Measurements from ENCODE around the gene KLHL3.

The KLHL3 gene

DNA sequence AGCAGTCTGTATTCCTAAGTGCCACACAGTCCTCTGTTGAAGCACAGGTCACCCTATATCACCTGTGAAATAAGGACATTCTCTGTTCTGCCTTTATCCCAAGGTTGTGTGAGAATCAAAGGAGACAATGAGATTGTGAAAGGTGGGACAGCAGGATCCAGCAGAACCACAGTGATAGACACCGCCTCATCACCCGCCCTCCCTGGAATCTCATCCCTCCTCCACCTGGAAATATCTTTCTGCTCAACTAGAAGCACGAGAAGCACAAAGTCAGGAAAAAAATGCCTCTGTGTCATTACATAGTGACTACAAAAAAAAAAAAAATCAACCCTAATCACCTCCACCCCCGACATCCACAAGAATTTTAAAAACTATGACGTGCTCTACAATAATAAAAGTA lies 32.3 kb downstream of the KLHL3 start:
- no peak overlapping the region for H3K4me2 ChIP-seq (ENCODE audit: low read length)
- H3K27ac ChIP-seq (ENCODE audit: low read depth, low read length) = no peak overlapping the region
- no peak overlapping the region for H3K4me3 ChIP-seq (ENCODE audit: low read length)
- H3F3A ChIP-seq (ENCODE audit: control insufficient read depth, insufficient read depth) = no peaks in the 10 kb centered on the region
- no peaks in the 10 kb centered on the region for H4K20me1 ChIP-seq (ENCODE audit: control insufficient read depth, insufficient read depth, low read depth, low read length)
- no peaks in the 10 kb centered on the region for H3K4me1 ChIP-seq (ENCODE audit: control insufficient read depth, low read length)
- no peaks in the 10 kb centered on the region for H3K36me3 ChIP-seq (ENCODE audit: control insufficient read depth, low read length)
- no peaks in the 10 kb centered on the region for H3K79me2 ChIP-seq (ENCODE audit: control insufficient read depth, low read length)
- TF ChIP-seq, protein P1, sequence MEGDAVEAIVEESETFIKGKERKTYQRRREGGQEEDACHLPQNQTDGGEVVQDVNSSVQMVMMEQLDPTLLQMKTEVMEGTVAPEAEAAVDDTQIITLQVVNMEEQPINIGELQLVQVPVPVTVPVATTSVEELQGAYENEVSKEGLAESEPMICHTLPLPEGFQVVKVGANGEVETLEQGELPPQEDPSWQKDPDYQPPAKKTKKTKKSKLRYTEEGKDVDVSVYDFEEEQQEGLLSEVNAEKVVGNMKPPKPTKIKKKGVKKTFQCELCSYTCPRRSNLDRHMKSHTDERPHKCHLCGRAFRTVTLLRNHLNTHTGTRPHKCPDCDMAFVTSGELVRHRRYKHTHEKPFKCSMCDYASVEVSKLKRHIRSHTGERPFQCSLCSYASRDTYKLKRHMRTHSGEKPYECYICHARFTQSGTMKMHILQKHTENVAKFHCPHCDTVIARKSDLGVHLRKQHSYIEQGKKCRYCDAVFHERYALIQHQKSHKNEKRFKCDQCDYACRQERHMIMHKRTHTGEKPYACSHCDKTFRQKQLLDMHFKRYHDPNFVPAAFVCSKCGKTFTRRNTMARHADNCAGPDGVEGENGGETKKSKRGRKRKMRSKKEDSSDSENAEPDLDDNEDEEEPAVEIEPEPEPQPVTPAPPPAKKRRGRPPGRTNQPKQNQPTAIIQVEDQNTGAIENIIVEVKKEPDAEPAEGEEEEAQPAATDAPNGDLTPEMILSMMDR (IDR thresholded peaks at IDR 0.05; ENCODE audit: low read depth, low read length, poor library complexity, severe bottlenecking) = no peak
- TF ChIP-seq EZH2phosphoT487 (IDR thresholded peaks at IDR 0.05; ENCODE audit: borderline replicate concordance, low read length) = no peak
- no peaks in the 10 kb centered on the region for H3K27me3 ChIP-seq (ENCODE audit: control insufficient read depth, low read length)
- no peaks in the 10 kb centered on the region for H3K9me2 ChIP-seq (replicated peaks; ENCODE audit: control insufficient read depth, low read length)
- no peaks in the 10 kb centered on the region for H3K9me3 ChIP-seq (ENCODE audit: control insufficient read depth, insufficient read depth, low read length)

DNA sequence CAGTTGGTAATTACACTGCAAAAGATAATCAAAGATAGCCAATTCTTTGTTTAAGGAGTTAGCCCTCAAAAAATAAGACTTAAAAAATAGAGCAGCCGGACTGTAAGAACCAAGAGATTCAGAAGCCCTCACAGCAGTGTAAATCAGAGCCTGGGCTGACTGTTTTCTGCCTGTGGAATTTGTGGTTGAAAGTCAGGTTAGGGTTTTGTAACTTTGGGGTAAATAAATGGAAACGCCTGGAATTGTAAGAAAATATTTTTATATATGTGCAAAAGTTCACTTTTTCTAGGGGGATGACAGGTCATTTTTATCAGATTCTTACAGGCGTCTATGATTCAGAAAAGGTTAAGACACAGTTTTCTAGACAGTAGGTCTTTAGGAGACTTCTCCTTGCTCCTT lies 35.6 kb downstream of the KLHL3 start:
- Histone ChIP-seq H3K4me1 (ENCODE audit: control insufficient read depth, low read length) (no peaks in the 10 kb centered on the region), H3K27me3 (ENCODE audit: control insufficient read depth, low read length) (no peaks in the 10 kb centered on the region), H3F3A (ENCODE audit: control insufficient read depth, insufficient read depth) (no peaks in the 10 kb centered on the region), H3K9me3 (ENCODE audit: control insufficient read depth, insufficient read depth, low read length) (no peaks in the 10 kb centered on the region), H3K27ac (ENCODE audit: low read depth, low read length) (no peak overlapping the region), H3K4me2 (ENCODE audit: low read length) (no peak overlapping the region), H3K79me2 (ENCODE audit: control insufficient read depth, low read length) (no peaks in the 10 kb centered on the region), H3K36me3 (ENCODE audit: control insufficient read depth, low read length) (no peaks in the 10 kb centered on the region), H3K4me3 (ENCODE audit: low read length) (no peak overlapping the region), H3K9me2 (replicated peaks; ENCODE audit: control insufficient read depth, low read length) (no peaks in the 10 kb centered on the region), H4K20me1 (ENCODE audit: control insufficient read depth, insufficient read depth, low read depth, low read length) (no peaks in the 10 kb centered on the region)
- TF ChIP-seq EZH2phosphoT487 (IDR thresholded peaks at IDR 0.05; ENCODE audit: borderline replicate concordance, low read length) = no peak
- TF ChIP-seq, protein P1 (IDR thresholded peaks at IDR 0.05; ENCODE audit: low read depth, low read length, poor library complexity, severe bottlenecking) = no peak

DNA sequence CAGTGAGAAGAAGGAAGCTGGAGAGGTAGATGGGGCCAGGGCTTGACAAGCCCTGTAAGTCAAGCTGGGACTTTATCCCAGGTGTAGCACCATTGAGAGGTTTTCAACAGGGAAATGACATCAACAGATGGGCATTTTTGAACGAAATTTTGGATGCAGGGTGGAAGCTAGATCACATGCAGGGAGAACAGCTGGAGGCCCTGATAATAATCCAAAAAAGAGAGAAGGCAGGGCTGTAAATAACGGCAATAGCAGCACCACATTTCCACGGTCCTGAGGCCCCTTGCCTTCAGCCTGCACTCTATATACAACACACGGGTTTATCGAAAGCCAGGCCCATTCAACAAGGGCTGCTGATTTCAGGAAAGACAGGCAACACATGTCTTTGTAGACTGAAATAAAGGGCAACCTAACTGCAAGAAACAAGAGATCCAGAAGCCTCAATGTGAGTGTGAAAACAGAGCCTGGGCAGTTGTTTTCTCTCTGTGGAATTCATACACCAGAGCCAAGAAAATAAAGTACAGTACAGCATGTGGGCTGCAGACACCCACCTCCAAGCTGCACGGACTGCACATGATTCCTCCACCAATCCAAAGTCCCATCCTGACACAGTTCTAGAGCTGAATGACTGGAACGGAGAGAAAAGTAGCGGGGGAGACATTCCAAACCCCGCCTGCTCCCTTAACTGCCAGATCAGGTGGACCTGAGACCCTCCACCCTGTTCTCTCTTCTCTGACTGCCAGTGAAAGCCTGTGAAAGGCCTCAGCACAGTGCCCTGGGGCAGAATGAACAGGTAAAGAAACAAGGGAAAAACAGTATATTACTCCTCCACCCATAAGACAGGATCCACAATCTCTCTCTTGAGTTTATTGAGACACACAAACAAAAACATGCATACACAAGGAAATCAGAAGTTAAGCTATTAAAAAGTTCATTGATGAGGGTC lies 36.3 kb downstream of the KLHL3 start:
- TF ChIP-seq, protein P1 (IDR thresholded peaks at IDR 0.05; ENCODE audit: low read depth, low read length, poor library complexity, severe bottlenecking) = no peak
- TF ChIP-seq EZH2phosphoT487 (IDR thresholded peaks at IDR 0.05; ENCODE audit: borderline replicate concordance, low read length) = no peak
- Histone ChIP-seq H3K27ac (ENCODE audit: low read depth, low read length) (no peak overlapping the region), H3K36me3 (ENCODE audit: control insufficient read depth, low read length) (no peaks in the 10 kb centered on the region), H3K4me1 (ENCODE audit: control insufficient read depth, low read length) (no peaks in the 10 kb centered on the region), H3K79me2 (ENCODE audit: control insufficient read depth, low read length) (no peaks in the 10 kb centered on the region), H3K4me2 (ENCODE audit: low read length) (no peak overlapping the region), H3F3A (ENCODE audit: control insufficient read depth, insufficient read depth) (no peaks in the 10 kb centered on the region), H3K4me3 (ENCODE audit: low read length) (no peak overlapping the region), H4K20me1 (ENCODE audit: control insufficient read depth, insufficient read depth, low read depth, low read length) (no peaks in the 10 kb centered on the region), H3K9me2 (replicated peaks; ENCODE audit: control insufficient read depth, low read length) (no peaks in the 10 kb centered on the region), H3K27me3 (ENCODE audit: control insufficient read depth, low read length) (no peaks in the 10 kb centered on the region), H3K9me3 (ENCODE audit: control insufficient read depth, insufficient read depth, low read length) (no peaks in the 10 kb centered on the region)
